A673 (cell line): Measurements from ENCODE around the gene CCDC196. TPM values are rescaled to one million over a fixed set of nuclear protein-coding genes. Genes with fewer than 3 reads are reported as not detected.

ENCODE experiments used
- BruUV-seq: library from RNA; stranded (reverse); fragments of 400-500 nt; replicated peaks from 2 replicates; lab custom pipeline; 2021; lab: Mats Ljungman, UMichigan
- CTCF ChIA-PET: fragments of 300-600 bp; sonication (Branson Sonifier 250); formaldehyde crosslinking; loops from one replicate; lab custom pipeline; 2022; ENCODE audit warnings: antibody characterized with exemption; lab: Charles Lee
- POLR2A ChIA-PET: fragments of 300-600 bp; sonication (Branson Sonifier 250); formaldehyde crosslinking; loops from one replicate; lab custom pipeline; 2022; ENCODE audit warnings: antibody characterized with exemption; ENCODE audit not compliant: low non-redundant PET; lab: Charles Lee
- DNase-seq: peaks from one replicate; pipeline ENCODE4 v3.0.0-alpha.2; 2015; ENCODE audit warnings: low spot score
- H3K27ac ChIP-seq: fragments of 200-600 bp; sonication (generic); 2 replicates; pipeline ENCODE4 v1.5.1; 2016; ENCODE audit warnings: mixed run types, low read depth, mild to moderate bottlenecking, mixed read lengths, antibody characterized with exemption, low read length; ENCODE audit not compliant: poor library complexity, severe bottlenecking
- H3K27me3 ChIP-seq: fragments of 200-600 bp; sonication (generic); replicated peaks from 2 replicates; pipeline ENCODE4 v1.6.1; 2017; ENCODE audit warnings: mixed run types, low read depth, mild to moderate bottlenecking, mixed read lengths, antibody characterized with exemption, low read length; ENCODE audit not compliant: insufficient read depth, poor library complexity
- H3K36me3 ChIP-seq: fragments of 200-600 bp; sonication (generic); 2 replicates; pipeline ENCODE4 v1.6.1; 2016; ENCODE audit warnings: mixed run types, mild to moderate bottlenecking, mixed read lengths, antibody characterized with exemption, low read length; ENCODE audit not compliant: insufficient read depth, poor library complexity, severe bottlenecking
- H3K4me1 ChIP-seq: fragments of 200-600 bp; sonication (generic); 2 replicates; pipeline ENCODE4 v1.6.1; 2017; ENCODE audit warnings: mixed run types, mild to moderate bottlenecking, mixed read lengths, antibody characterized with exemption, low read length; ENCODE audit not compliant: insufficient read depth, poor library complexity, severe bottlenecking
- H3K4me3 ChIP-seq: fragments of 200-600 bp; sonication (generic); 2 replicates; pipeline ENCODE4 v1.5.1; 2016; ENCODE audit warnings: low read depth, mixed run types, mild to moderate bottlenecking, mixed read lengths, low read length; ENCODE audit not compliant: poor library complexity, severe bottlenecking
- H3K9me3 ChIP-seq: fragments of 200-600 bp; sonication (generic); 2 replicates; pipeline ENCODE4 v1.6.1; 2016; ENCODE audit warnings: mixed run types, low read depth, mild to moderate bottlenecking, mixed read lengths, antibody characterized with exemption, low read length; ENCODE audit not compliant: poor library complexity, severe bottlenecking
- EZH2 ChIP-seq: fragments of 200-600 bp; sonication (generic); IDR thresholded peaks from 2 replicates; pipeline ENCODE4 v1.6.1; 2017; ENCODE audit warnings: borderline replicate concordance, low read depth, mild to moderate bottlenecking, mixed read lengths, antibody characterized with exemption, low read length; ENCODE audit not compliant: poor library complexity, severe bottlenecking
- intact Hi-C: fragments of 100-400 bp; cut with micrococcal nuclease; formaldehyde crosslinking; loops from one replicate; pipeline ENCODE4 v1.10.0; 2022; ENCODE audit not compliant: unreplicated experiment
- total RNA-seq: library from RNA; stranded (reverse); gene quantifications from 2 replicates; pipeline ENCODE4 v1.2.3, GENCODE V29; 2021
- TF ChIP-seq, protein P1 (sequence below): fragments of 300-800, 200-600 bp; sonication (generic); conservative IDR thresholded peaks from 2 replicates; pipeline ENCODE4 v1.5.1; 2017; ENCODE audit warnings: low read depth, mild to moderate bottlenecking, antibody characterized with exemption, low read length, moderate library complexity, mixed read lengths

Gene CCDC196
- total RNA-seq, 1 experiment from 2014 or later: not detected

DNA sequence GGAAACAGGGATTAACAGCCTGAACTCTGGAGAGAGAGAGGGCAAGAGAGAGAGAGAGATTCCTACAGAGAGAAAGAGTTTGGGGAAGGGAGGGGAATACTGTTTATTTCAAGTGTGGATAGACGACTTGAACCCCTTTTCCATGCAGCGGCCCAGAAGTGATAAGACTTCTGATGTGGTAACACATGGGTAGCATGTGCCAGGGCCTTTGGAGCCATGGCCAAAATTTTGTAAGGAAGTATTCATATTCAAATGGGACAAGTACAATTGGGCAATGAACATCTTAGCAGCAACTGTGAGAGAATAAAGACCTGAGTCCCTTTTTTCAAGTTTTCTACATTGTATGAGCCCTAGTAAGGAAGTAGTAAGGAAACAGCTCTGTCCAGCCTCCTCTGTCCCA is 42.4 kb upstream of the CCDC196 start:
- intact Hi-C loops: no loop called here
- CTCF ChIA-PET: no interaction called here
- Histone ChIP-seq H3K4me1 (no peaks in the 10 kb centered on the region), H3K27ac (no peak overlapping the region), H3K9me3 (peaks cover 8% of the 10 kb centered on the region), H3K36me3 (no peaks in the 10 kb centered on the region), H3K27me3 (no peaks in the 10 kb centered on the region), H3K4me3 (no peak overlapping the region)
- DNase-seq: no peak
- TF ChIP-seq, protein P1, sequence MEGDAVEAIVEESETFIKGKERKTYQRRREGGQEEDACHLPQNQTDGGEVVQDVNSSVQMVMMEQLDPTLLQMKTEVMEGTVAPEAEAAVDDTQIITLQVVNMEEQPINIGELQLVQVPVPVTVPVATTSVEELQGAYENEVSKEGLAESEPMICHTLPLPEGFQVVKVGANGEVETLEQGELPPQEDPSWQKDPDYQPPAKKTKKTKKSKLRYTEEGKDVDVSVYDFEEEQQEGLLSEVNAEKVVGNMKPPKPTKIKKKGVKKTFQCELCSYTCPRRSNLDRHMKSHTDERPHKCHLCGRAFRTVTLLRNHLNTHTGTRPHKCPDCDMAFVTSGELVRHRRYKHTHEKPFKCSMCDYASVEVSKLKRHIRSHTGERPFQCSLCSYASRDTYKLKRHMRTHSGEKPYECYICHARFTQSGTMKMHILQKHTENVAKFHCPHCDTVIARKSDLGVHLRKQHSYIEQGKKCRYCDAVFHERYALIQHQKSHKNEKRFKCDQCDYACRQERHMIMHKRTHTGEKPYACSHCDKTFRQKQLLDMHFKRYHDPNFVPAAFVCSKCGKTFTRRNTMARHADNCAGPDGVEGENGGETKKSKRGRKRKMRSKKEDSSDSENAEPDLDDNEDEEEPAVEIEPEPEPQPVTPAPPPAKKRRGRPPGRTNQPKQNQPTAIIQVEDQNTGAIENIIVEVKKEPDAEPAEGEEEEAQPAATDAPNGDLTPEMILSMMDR: no peak
- TF ChIP-seq EZH2: no peak
- BruUV-seq: no TSS peak
- POLR2A ChIA-PET: no interaction called here

DNA sequence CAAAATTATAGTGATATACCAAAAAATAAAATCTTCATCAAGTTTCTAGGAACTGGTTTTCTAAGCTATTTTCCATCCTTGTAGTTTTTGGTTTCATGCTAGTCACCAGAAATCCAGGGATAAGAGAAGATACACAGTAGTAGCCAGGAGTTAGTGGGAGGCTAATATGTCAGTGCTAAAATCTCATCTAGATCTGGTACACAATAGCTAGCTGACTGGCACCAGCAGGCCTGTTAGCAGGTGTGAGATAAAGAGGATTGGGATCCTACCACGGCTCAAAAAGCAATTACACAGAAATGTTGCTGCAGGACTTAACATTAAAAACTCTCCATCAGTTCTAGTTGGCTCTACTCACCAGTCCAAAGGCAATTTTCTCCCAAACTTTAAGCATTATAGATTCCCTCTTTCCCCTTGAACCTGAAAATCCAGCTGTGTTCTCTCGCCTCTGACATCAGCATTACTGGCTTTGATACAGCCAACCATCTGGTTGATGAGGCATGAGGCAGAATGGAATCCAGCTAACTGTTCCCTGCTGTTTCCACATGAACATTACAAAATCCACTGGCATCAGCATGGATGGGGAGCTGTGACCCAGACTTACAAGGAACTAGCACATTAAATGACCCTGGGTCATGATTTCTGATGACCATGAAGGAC is 41.8 kb upstream of the CCDC196 start:
- Histone ChIP-seq H3K27me3 (no peaks in the 10 kb centered on the region), H3K36me3 (no peaks in the 10 kb centered on the region), H3K27ac (no peak overlapping the region), H3K4me3 (no peak overlapping the region), H3K4me1 (no peaks in the 10 kb centered on the region), H3K9me3 (peaks cover 3% of the 10 kb centered on the region)
- no TSS peak for BruUV-seq
- intact Hi-C loops: no loop called here
- ChIA-PET CTCF (no interaction called here), POLR2A (no interaction called here)
- no peak for TF ChIP-seq EZH2
- TF ChIP-seq, protein P1: no peak
- DNase-seq: no peak

DNA sequence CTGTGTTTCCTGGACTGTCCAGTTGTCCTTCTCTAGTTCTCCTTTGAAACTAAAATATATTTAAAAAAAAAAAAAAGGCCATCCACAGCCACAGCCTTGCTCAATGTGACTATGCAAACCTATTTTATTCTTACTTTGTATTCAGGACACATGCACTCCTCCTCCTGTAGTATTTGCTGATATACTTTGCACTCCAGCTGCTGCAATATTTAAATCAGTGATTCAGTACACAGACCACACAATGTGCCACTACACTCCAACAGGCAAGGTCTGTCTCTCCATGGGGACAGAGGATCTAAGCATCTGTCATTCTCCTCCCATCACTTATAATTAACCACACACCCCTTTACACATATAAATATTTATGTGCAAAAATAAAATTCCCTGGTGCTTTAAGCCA is 40.2 kb upstream of the CCDC196 start:
- H3K4me1 ChIP-seq: no peaks in the 10 kb centered on the region
- TF ChIP-seq, protein P1: no peak
- BruUV-seq: no TSS peak
- ChIA-PET CTCF (no interaction called here), POLR2A (no interaction called here)
- H3K9me3 ChIP-seq: no peaks in the 10 kb centered on the region
- intact Hi-C loops: no loop called here
- no peak for DNase-seq
- H3K27me3 ChIP-seq: no peaks in the 10 kb centered on the region
- no peak overlapping the region for H3K27ac ChIP-seq
- no peak overlapping the region for H3K4me3 ChIP-seq
- H3K36me3 ChIP-seq: no peaks in the 10 kb centered on the region
